SK-N-SH (cell line): ENCODE data around the gene INTS1. TPM values are rescaled to one million over a fixed set of nuclear protein-coding genes. Genes with fewer than 3 reads are reported as not detected.

ENCODE experiments used
- CTCF ChIA-PET: fragments of 300-600, 350-600 bp; formaldehyde crosslinking; extraction: SDS; loops from one replicate; lab custom pipeline; 2021; lab: Yijun Ruan, JAX
- POLR2A ChIA-PET: fragments of 350-600 bp; sonication (Branson Sonifier 250); formaldehyde crosslinking; extraction: SDS; loops from one replicate; lab custom pipeline; 2020; ENCODE audit warnings: antibody characterized with exemption, inconsistent platforms; lab: Yijun Ruan, JAX
- DNase-seq: peaks from one replicate; pipeline ENCODE4 v3.0.0; 2012
- H2AFZ ChIP-seq: fragments of 200-600 bp; sonication (generic); 2 replicates; pipeline ENCODE4 v1.8.1; 2016; ENCODE audit warnings: antibody characterized with exemption, mild to moderate bottlenecking, low read depth
- H3F3A ChIP-seq: fragments of 200-600 bp; sonication (generic); replicated peaks from 2 replicates; pipeline ENCODE3; 2016; ENCODE audit warnings: antibody characterized with exemption, mild to moderate bottlenecking; ENCODE audit not compliant: insufficient read depth
- H3K27ac ChIP-seq, 2 experiments: fragments of 200-500 bp in 1 of 2; fragments of 200-600 bp in 1 of 2; sonication (Bioruptor generic) in 1 of 2; sonication (generic), shearing (Covaris generic) in 1 of 2; 2 replicates each; pipeline versions ENCODE4 v1.5.1 to v1.6.1; 2014 to 2016; ENCODE audit warnings: low read depth in 2 of 2, inconsistent platforms in 1 of 2, low read length in 1 of 2, mild to moderate bottlenecking in 1 of 2, mixed read lengths in 1 of 2
- H3K27me3 ChIP-seq: fragments of 200-600 bp; sonication (generic), shearing (Covaris generic); 2 replicates; pipeline ENCODE4 v1.6.1; 2016; ENCODE audit warnings: mixed run types; ENCODE audit not compliant: insufficient read depth
- H3K36me3 ChIP-seq, 2 experiments: fragments of 200-500 bp in 1 of 2; fragments of 200-600 bp in 1 of 2; sonication (Bioruptor generic) in 1 of 2; sonication (generic) in 1 of 2; replicated peaks in 1 of 2; 2 replicates each; pipeline versions ENCODE3 to v1.5.1; 2014 to 2016; ENCODE audit warnings: low read length in 1 of 2, mild to moderate bottlenecking in 1 of 2; ENCODE audit not compliant: insufficient read depth in 2 of 2, control insufficient read depth in 1 of 2
- H3K4me1 ChIP-seq, 2 experiments: fragments of 200-500 bp in 1 of 2; fragments of 200-600 bp in 1 of 2; sonication (Bioruptor generic) in 1 of 2; sonication (generic), shearing (Covaris generic) in 1 of 2; 2 replicates each; pipeline versions ENCODE4 v1.5.1 to v1.6.1; 2014 to 2016; ENCODE audit warnings: low read depth in 1 of 2, low read length in 1 of 2, mixed run types in 1 of 2; ENCODE audit not compliant: insufficient read depth in 2 of 2, control insufficient read depth in 1 of 2
- H3K4me2 ChIP-seq: fragments of 200-600 bp; sonication (generic), shearing (Covaris generic); 2 replicates; pipeline ENCODE4 v1.6.1; 2017; ENCODE audit warnings: mixed run types
- H3K4me3 ChIP-seq, 2 experiments: fragments of 200-500 bp in 1 of 2; fragments of 200-600 bp in 1 of 2; sonication (Bioruptor generic) in 1 of 2; sonication (generic), shearing (Covaris generic) in 1 of 2; 2 replicates each; pipeline versions ENCODE4 v1.5.1 to v1.8.1; 2014 to 2016; ENCODE audit warnings: low read depth in 2 of 2, inconsistent platforms in 1 of 2, low read length in 1 of 2, mild to moderate bottlenecking in 1 of 2, mixed read lengths in 1 of 2, moderate library complexity in 1 of 2
- H3K79me2 ChIP-seq: fragments of 200-600 bp; sonication (generic); 2 replicates; pipeline ENCODE4 v1.8.1; 2017; ENCODE audit warnings: mild to moderate bottlenecking; ENCODE audit not compliant: insufficient read depth
- H3K9ac ChIP-seq: fragments of 200-600 bp; sonication (generic); 2 replicates; pipeline ENCODE4 v1.6.1; 2017; ENCODE audit warnings: mixed run types
- H3K9me2 ChIP-seq: fragments of 200-600 bp; sonication (generic); 2 replicates; pipeline ENCODE4 v1.6.1; 2017; ENCODE audit warnings: mixed run types
- H3K9me3 ChIP-seq: fragments of 200-600 bp; sonication (generic); 2 replicates; pipeline ENCODE4 v1.6.1; 2017; ENCODE audit warnings: mixed run types, mild to moderate bottlenecking, moderate library complexity
- H4K20me1 ChIP-seq: fragments of 200-600 bp; sonication (generic); 2 replicates; pipeline ENCODE4 v1.6.1; 2017; ENCODE audit warnings: mild to moderate bottlenecking, mixed run types; ENCODE audit not compliant: insufficient read depth
- CHD2 ChIP-seq: fragments of 150-350 bp; IDR thresholded peaks from 2 replicates; pipeline ENCODE4 v1.6.1; 2018; ENCODE audit warnings: low read length; ENCODE audit not compliant: partially characterized antibody
- EP300 ChIP-seq, 2 experiments: IDR thresholded peaks; 2 replicates each; pipeline versions ENCODE4 v1.4.0 to v1.6.1; 2012; ENCODE audit warnings: borderline replicate concordance in 1 of 2, low read depth in 1 of 2, low read length in 1 of 2
- GABPA ChIP-seq: IDR thresholded peaks from 2 replicates; pipeline ENCODE4 v1.4.0; 2012; ENCODE audit warnings: low read depth, mild to moderate bottlenecking
- JUND ChIP-seq: IDR thresholded peaks from 2 replicates; pipeline ENCODE4 v1.4.0; 2012
- POLR2AphosphoS5 ChIP-seq: IDR thresholded peaks from 2 replicates; pipeline ENCODE4 v1.6.1; 2012; ENCODE audit warnings: low read depth, low read length
- RXRA ChIP-seq: IDR thresholded peaks from 2 replicates; pipeline ENCODE4 v1.4.0; 2012; ENCODE audit warnings: low read depth, mild to moderate bottlenecking, borderline replicate concordance
- SIN3A ChIP-seq: IDR thresholded peaks from 2 replicates; pipeline ENCODE4 v1.6.1; 2012; ENCODE audit warnings: low read depth, mild to moderate bottlenecking, low read length, moderate library complexity, borderline replicate concordance
- WGBS: methylation state at CpG from one replicate; pipeline ENCODE4 v1.1.6; 2017; ENCODE audit warnings: low lambda C conversion rate; 5-methylcytosine and 5-hydroxymethylcytosine counted together
- polyA plus RNA-seq, 3 experiments: library from polyadenylated mRNA; depleted of rRNA; stranded (reverse); fragments of >200 nt; gene quantifications; 2 replicates each; pipeline ENCODE4 v1.2.3, GENCODE V29; 2012
- TF ChIP-seq, protein P1 (sequence below): IDR thresholded peaks from 2 replicates; pipeline ENCODE4 v1.4.0; 2012; ENCODE audit warnings: low read depth, borderline replicate concordance
- TF ChIP-seq, protein P2 (sequence below): IDR thresholded peaks from 2 replicates; pipeline ENCODE4 v1.4.0; 2012; ENCODE audit warnings: low read depth
- TF ChIP-seq, protein P3 (sequence below): IDR thresholded peaks from 2 replicates; pipeline ENCODE4 v1.6.1; 2012; ENCODE audit warnings: mild to moderate bottlenecking, low read depth, low read length, moderate library complexity

Gene INTS1
- polyA plus RNA-seq, 1 of the 3 experiments (the other 2 are of a cell fraction) = 48.1 TPM

DNA sequence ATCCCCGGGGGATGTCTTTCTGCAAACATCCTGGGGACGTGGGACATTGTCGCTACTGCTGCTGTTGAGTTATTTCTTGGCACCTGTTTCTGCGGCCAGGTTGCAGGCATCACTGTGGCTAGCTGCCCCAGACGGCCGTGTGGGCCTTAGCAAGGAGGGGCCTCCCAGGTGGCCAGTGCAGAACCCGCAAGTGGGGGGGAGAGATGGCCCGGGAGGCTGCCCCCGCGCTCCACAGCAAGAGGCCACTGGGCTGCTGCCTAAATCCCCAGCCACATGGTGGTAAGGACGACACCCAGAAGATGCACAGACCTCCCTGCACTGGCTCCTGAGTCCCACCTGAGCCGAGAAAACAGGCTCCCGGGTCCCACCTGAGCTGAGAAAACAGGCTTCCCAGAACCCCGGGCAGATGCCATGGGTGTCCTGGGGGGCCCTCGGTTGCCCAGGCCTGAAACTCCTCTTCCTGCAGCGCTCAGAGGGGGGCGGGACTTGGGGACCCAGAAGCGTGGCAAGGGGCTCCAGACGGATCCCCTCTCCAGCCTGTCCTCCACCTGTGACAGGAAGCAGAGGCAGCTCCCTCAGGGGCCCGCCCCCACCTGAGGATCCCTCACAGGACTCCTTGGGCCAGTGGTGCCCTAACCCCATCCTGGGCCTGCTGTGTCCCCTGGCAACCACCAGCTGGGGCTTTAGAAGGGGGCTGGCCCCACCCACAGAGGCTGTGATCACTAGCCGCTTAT is 25.4 kb upstream of the INTS1 start (continued):
- TF ChIP-seq, protein P1, sequence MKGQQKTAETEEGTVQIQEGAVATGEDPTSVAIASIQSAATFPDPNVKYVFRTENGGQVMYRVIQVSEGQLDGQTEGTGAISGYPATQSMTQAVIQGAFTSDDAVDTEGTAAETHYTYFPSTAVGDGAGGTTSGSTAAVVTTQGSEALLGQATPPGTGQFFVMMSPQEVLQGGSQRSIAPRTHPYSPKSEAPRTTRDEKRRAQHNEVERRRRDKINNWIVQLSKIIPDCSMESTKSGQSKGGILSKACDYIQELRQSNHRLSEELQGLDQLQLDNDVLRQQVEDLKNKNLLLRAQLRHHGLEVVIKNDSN = no peak

DNA sequence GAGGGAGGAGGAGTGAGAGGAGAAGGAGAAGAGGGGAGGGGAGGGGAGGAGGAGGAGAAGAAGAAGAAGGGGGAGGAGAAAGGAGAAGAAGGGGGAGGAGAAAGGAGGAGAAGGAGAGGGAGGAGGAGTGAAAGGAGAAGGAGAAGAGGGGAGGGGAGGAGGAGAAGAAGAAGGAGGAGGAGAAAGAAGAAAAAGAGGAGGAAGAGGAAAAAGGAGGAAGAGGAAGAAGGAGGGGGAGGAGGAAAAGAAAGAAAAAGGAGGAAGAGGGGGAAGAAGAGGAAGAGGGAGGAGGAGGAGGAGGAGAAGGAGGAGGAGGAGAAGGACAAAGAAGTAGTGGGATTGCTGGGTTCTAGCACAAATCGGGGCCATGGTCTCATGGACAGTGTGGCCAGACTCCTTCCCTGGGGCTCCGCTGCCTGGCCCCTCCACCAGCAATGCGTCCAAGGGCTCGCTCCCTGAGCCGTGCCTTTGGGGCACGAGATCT is 22.1 kb upstream of the INTS1 start:
- Histone ChIP-seq H3K4me1 (peaks cover 4 to 7% of the 10 kb centered on the region in 2 experiments; a peak in 2 of 4 replicates), H4K20me1 (peaks cover under 1% of the 10 kb centered on the region; the same call in 1 of the 2 replicates), H3K9me3 (no peaks in the 10 kb centered on the region), H3K27me3 (no peaks in the 10 kb centered on the region), H3F3A (peaks cover 7% of the 10 kb centered on the region), H3K36me3 (no peaks in the 10 kb centered on the region), H3K9ac (no peak overlapping the region), H3K9me2 (no peaks in the 10 kb centered on the region), H2AFZ (peak overlapping the region; percentile 78; the same call in 1 of the 2 replicates)
- ChIA-PET POLR2A (no interaction called here), CTCF (no interaction called here)
- 34% methylated on average over 6 of the region's 6 CpGs for WGBS
- no peak for TF ChIP-seq JUND
- TF ChIP-seq, protein P2, sequence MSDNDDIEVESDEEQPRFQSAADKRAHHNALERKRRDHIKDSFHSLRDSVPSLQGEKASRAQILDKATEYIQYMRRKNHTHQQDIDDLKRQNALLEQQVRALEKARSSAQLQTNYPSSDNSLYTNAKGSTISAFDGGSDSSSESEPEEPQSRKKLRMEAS = no peak
- no peak for TF ChIP-seq POLR2AphosphoS5
- no peak for TF ChIP-seq SIN3A
- no peak for TF ChIP-seq GABPA
- TF ChIP-seq, protein P1 = no peak
- TF ChIP-seq CHD2 = no peak
- TF ChIP-seq, protein P3, sequence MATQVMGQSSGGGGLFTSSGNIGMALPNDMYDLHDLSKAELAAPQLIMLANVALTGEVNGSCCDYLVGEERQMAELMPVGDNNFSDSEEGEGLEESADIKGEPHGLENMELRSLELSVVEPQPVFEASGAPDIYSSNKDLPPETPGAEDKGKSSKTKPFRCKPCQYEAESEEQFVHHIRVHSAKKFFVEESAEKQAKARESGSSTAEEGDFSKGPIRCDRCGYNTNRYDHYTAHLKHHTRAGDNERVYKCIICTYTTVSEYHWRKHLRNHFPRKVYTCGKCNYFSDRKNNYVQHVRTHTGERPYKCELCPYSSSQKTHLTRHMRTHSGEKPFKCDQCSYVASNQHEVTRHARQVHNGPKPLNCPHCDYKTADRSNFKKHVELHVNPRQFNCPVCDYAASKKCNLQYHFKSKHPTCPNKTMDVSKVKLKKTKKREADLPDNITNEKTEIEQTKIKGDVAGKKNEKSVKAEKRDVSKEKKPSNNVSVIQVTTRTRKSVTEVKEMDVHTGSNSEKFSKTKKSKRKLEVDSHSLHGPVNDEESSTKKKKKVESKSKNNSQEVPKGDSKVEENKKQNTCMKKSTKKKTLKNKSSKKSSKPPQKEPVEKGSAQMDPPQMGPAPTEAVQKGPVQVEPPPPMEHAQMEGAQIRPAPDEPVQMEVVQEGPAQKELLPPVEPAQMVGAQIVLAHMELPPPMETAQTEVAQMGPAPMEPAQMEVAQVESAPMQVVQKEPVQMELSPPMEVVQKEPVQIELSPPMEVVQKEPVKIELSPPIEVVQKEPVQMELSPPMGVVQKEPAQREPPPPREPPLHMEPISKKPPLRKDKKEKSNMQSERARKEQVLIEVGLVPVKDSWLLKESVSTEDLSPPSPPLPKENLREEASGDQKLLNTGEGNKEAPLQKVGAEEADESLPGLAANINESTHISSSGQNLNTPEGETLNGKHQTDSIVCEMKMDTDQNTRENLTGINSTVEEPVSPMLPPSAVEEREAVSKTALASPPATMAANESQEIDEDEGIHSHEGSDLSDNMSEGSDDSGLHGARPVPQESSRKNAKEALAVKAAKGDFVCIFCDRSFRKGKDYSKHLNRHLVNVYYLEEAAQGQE = no peak
- TF ChIP-seq RXRA = no peak
- no peak for TF ChIP-seq EP300 (IDR thresholded peaks at IDR 0.05; ENCODE audit: borderline replicate concordance in 1 of 2, low read depth in 1 of 2, low read length in 1 of 2)
- TF ChIP-seq, all 33 proteins: peak for 0
- Histone ChIP-seq H3K27ac (no peak overlapping the region), H3K4me2 (peak overlapping the region; percentile 27; the same call in 1 of the 2 replicates), H3K4me3 (no peak overlapping the region), H3K79me2 (peaks cover 6% of the 10 kb centered on the region)
- DNase-seq = peak; percentile 72
